ENCODE measurements around the gene BMP7.

GRCh38 chr20:57255183-57255582 is 11.3 kb downstream of the BMP7 start:
- no peak for TF ChIP-seq CTCF (IDR thresholded peaks at IDR 0.05)
- no peak for TF ChIP-seq POLR2A (IDR thresholded peaks at IDR 0.05)
- no peak for TF ChIP-seq EP300 (IDR thresholded peaks at IDR 0.05)
